Measurements from ENCODE around the gene SH3PXD2B.
"Not testable (repeated sequence)": the region's sequence is repeated elsewhere in the genome, so short reads cannot be mapped to it uniquely, and the experiment has no call there.

SH3PXD2B gene

DNA sequence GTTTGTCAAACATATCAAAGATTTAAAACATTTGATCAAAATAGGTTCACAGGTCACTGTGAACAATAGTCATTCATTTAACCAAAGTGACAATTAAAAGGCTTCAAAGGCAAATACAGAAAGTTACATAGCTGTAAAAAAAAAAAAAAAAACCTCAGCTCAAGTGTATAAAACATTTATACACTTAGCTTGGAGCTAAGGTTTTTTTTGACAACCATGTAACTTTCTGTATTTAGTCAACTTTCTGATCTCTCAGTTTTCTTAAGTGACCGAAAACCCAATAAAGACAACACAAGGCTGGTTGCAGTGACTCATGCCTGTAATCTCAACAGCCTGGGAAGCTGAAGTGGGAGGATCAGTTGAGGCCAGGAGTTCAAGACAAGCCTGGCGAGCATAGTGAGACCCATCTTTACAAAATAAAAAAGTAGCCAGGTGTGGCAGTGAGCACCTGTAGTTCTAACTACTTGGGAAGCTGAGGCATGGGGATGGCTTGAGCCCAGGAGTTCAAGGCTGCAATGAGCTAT is 154.3 kb downstream of the SH3PXD2B start:
- Histone ChIP-seq H3K4me3 (ENCODE audit: low read depth in 1 of 2, low read length in 2 of 2) (no peak overlapping the region), H3K27me3 (ENCODE audit: low read depth, low read length) (no peaks in the 10 kb centered on the region), H3K27ac (ENCODE audit: low read length) (no peak overlapping the region), H3K4me1 (ENCODE audit: control insufficient read depth in 1 of 2, insufficient read depth in 2 of 2, low read length in 2 of 2) (no peaks in the 10 kb centered on the region), H3K36me3 (ENCODE audit: control insufficient read depth in 1 of 2, insufficient read depth in 2 of 2, low read length in 2 of 2) (no peaks in the 10 kb centered on the region), H3K9me3 (ENCODE audit: control insufficient read depth in 1 of 2, low read length in 2 of 2) (no peaks in the 10 kb centered on the region)

DNA sequence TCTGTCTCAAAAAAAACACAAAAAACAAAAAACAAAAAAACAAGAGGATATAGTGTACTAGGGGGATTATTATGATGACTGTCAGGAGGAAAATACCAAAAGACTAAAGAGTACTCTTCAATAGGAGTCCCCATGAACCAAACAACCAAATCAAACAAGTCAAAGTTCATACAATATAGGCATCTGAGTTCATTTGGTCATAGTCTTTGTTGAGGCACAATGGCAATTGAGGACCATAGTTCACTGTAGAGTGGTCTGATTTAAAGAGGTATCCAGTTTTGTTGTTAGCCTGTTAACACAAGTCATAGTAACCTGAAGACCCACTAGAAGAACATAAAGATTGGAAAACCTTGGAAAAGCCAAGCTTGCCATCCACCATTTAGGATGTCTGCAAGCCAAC is 159.5 kb downstream of the SH3PXD2B start:
- H3K36me3 ChIP-seq (ENCODE audit: control insufficient read depth in 1 of 2, insufficient read depth in 2 of 2, low read length in 2 of 2), result no peaks in the 10 kb centered on the region
- H3K9me3 ChIP-seq (ENCODE audit: control insufficient read depth in 1 of 2, low read length in 2 of 2), result no peaks in the 10 kb centered on the region
- no peak overlapping the region for H3K4me3 ChIP-seq (ENCODE audit: low read depth in 1 of 2, low read length in 2 of 2)
- H3K4me1 ChIP-seq (ENCODE audit: control insufficient read depth in 1 of 2, insufficient read depth in 2 of 2, low read length in 2 of 2), result peaks cover 4 to 6% of the 10 kb centered on the region in 2 donors
- H3K27me3 ChIP-seq (ENCODE audit: low read depth, low read length), result no peaks in the 10 kb centered on the region
- no peak overlapping the region for H3K27ac ChIP-seq (ENCODE audit: low read length)

DNA sequence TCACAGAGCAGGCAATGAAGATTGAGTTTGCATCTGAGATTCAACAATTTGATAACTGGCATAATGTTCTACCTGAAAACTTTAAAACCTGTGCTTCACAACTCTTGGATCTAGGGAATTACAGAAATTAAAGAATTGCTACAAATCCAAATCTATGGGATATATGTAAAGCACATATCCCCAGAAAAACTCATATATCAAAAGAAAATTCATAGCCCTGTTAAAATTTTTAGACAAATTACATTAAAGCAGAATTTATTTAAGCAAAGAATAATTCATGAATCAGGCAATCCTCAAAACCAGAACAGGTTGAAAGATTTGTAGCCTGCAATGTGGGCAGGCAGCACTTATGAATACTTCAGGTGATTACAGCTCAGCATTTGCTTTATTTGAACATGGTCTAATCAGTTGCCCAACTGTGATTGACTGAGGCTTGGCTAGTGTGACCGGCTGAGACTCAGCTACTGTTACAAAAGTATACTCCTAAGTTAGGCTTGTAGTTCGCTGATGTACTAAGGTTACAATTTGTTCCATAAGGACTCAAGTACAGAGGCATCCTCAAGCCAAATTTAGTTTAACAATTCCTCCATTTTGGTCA is 160.5 kb downstream of the SH3PXD2B start:
- H3K27me3 ChIP-seq (ENCODE audit: low read depth, low read length), result no peaks in the 10 kb centered on the region
- no peaks in the 10 kb centered on the region for H3K9me3 ChIP-seq (ENCODE audit: control insufficient read depth in 1 of 2, low read length in 2 of 2)
- no peaks in the 10 kb centered on the region for H3K36me3 ChIP-seq (ENCODE audit: control insufficient read depth in 1 of 2, insufficient read depth in 2 of 2, low read length in 2 of 2)
- peaks cover 4 to 6% of the 10 kb centered on the region in 2 donors for H3K4me1 ChIP-seq (ENCODE audit: control insufficient read depth in 1 of 2, insufficient read depth in 2 of 2, low read length in 2 of 2)
- H3K4me3 ChIP-seq (ENCODE audit: low read depth in 1 of 2, low read length in 2 of 2), result no peak overlapping the region
- H3K27ac ChIP-seq (ENCODE audit: low read length), result no peak overlapping the region

DNA sequence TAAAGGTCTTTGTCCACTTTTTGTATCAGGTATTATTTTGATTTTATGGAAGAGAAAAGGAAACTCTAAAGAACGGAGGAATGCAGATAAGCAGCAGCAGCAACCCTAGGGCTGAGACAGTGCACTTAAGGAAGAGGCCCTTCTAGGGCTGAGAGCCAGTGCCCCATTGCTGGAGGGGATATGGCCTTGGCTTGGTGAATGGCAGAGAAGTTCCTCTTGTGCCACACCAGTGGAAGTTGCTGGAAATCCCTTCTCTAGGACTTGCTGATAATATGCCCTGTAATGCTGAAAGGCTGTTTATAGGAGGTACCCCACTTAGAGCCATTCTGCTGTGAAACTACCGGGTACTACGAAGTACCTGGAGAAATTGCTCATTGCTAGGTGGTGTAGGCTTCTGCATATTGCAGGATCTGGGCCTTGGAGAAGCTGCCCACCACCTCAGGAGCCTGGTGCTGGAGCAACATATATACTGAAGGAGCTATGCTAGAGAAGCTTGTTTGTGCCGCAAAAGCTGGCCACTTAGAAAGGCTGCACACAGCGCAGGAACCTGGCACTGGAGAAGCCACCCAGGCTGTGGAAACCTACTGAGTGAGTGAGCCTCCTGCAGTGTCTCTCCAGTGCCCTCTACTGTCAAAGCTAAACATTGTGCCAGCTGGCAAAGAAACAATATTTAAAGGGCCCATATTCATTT is 161.1 kb downstream of the SH3PXD2B start:
- Histone ChIP-seq H3K4me1 (ENCODE audit: control insufficient read depth in 1 of 2, insufficient read depth in 2 of 2, low read length in 2 of 2) (peaks cover 4 to 6% of the 10 kb centered on the region in 2 donors), H3K27ac (ENCODE audit: low read length) (no peak overlapping the region), H3K36me3 (ENCODE audit: control insufficient read depth in 1 of 2, insufficient read depth in 2 of 2, low read length in 2 of 2) (no peaks in the 10 kb centered on the region), H3K4me3 (ENCODE audit: low read depth in 1 of 2, low read length in 2 of 2) (no peak overlapping the region), H3K27me3 (ENCODE audit: low read depth, low read length) (no peaks in the 10 kb centered on the region), H3K9me3 (ENCODE audit: control insufficient read depth in 1 of 2, low read length in 2 of 2) (no peaks in the 10 kb centered on the region)

DNA sequence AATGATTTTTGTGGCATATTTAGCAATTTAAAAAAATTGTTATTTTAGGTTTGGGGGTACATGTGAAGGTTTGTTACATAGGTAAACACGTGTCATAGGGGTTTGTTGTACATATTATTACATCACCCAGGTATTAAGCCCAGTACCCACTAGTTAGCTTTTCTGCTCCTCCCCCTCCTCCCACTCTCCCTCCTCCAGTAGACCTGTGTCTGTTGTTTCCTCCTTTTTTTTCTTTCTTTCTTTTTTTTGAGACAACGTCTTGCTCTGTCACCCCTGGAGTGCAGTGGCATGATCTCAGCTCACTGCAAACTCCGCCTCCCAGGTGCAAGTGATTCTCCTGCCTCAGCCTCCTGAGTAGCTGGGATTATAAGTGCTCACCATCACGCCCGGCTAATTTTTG is 162.5 kb downstream of the SH3PXD2B start:
- H3K4me1 ChIP-seq (ENCODE audit: control insufficient read depth in 1 of 2, insufficient read depth in 2 of 2, low read length in 2 of 2); H3K27me3 ChIP-seq (ENCODE audit: low read depth, low read length); H3K36me3 ChIP-seq (ENCODE audit: control insufficient read depth in 1 of 2, insufficient read depth in 2 of 2, low read length in 2 of 2); H3K27ac ChIP-seq (ENCODE audit: low read length); H3K4me3 ChIP-seq (ENCODE audit: low read depth in 1 of 2, low read length in 2 of 2); H3K9me3 ChIP-seq (ENCODE audit: control insufficient read depth in 1 of 2, low read length in 2 of 2): not testable (repeated sequence)

DNA sequence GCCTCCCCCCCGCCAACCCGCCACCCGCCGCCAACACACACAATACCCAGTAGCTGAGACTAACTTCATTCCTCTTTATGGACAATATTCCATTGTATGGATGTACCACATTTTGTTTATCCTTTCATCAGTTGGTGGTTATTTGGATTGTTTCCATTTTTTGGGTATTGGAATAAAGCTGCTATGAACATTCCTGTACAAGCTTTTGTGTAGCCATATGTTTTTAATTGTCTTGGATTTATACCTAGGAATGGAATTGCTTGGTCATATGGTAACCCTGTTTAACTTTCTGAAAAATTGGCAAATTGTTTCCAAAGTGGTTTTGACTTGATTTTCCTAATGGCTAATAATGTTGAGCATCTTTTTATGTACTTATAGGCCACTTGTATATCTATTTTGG is 165.9 kb downstream of the SH3PXD2B start:
- H3K4me1 ChIP-seq (ENCODE audit: control insufficient read depth in 1 of 2, insufficient read depth in 2 of 2, low read length in 2 of 2), result peaks cover 4 to 6% of the 10 kb centered on the region in 2 donors
- no peaks in the 10 kb centered on the region for H3K27me3 ChIP-seq (ENCODE audit: low read depth, low read length)
- no peaks in the 10 kb centered on the region for H3K9me3 ChIP-seq (ENCODE audit: control insufficient read depth in 1 of 2, low read length in 2 of 2)
- H3K36me3 ChIP-seq (ENCODE audit: control insufficient read depth in 1 of 2, insufficient read depth in 2 of 2, low read length in 2 of 2), result no peaks in the 10 kb centered on the region
- no peak overlapping the region for H3K4me3 ChIP-seq (ENCODE audit: low read depth in 1 of 2, low read length in 2 of 2)
- no peak overlapping the region for H3K27ac ChIP-seq (ENCODE audit: low read length)

DNA sequence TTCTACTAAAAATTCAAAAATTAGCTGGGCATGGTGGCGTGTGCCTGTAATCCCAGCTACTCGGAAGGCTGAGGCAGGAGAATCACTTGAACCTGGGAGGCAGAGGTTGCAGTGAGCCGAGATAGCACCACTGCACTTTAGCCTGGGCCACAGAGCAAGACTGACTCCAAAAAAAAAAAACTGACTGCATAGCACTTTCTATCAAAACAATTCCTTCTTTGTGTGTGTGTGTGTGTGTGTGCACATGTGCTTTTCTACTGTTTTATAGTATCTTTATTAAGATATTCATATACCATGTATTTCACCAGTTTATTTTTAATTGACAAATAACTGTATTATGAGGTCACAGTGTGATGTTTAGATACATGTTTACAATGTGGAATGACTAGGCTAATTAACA is 167.2 kb downstream of the SH3PXD2B start:
- not testable (repeated sequence) for H3K4me1 ChIP-seq (ENCODE audit: control insufficient read depth in 1 of 2, insufficient read depth in 2 of 2, low read length in 2 of 2); H3K9me3 ChIP-seq (ENCODE audit: control insufficient read depth in 1 of 2, low read length in 2 of 2); H3K36me3 ChIP-seq (ENCODE audit: control insufficient read depth in 1 of 2, insufficient read depth in 2 of 2, low read length in 2 of 2); H3K27ac ChIP-seq (ENCODE audit: low read length); H3K27me3 ChIP-seq (ENCODE audit: low read depth, low read length); H3K4me3 ChIP-seq (ENCODE audit: low read depth in 1 of 2, low read length in 2 of 2)

DNA sequence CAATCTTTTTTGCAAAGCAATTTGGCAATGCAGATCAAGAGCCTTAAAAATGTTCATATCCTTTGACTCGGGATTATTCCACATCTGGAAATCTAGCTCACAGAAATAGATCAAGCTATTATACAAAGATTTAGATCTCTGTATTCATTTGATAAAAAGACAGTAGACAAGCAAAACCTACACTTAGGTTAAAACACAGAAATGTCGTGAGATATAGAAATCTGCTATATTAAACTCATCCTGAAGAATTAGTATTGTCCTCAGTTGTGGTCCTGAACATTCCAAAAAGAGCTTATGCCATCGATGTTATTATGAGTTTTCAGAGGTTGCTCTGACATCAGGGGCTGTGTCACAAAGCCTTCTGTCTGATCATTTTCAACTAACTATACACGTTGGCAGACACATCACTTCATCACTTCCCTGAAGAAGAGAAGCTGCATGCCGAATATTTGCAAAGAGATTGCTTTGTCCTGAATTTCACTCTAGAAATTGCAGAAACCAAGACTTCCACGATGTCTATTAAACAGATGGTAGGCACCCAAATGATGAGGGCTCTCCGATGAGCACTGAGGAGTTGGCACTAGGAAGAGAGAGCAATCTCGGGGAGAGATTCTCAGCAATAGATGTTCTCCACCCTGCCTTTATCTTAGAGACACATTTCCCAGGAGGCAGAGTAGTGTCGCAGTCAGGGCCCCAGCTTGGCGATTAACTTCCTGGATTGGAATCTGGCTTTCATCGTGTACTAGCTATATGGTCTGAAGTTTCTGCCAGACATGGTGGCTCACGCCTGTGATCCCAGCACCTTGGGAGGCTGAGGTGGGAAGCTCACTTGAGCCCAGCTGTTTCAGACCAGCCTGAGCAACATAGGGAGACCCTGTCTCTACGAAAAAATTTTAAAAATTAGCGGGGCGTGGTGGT is 168.8 kb downstream of the SH3PXD2B start:
- no peak overlapping the region for H3K27ac ChIP-seq (ENCODE audit: low read length)

DNA sequence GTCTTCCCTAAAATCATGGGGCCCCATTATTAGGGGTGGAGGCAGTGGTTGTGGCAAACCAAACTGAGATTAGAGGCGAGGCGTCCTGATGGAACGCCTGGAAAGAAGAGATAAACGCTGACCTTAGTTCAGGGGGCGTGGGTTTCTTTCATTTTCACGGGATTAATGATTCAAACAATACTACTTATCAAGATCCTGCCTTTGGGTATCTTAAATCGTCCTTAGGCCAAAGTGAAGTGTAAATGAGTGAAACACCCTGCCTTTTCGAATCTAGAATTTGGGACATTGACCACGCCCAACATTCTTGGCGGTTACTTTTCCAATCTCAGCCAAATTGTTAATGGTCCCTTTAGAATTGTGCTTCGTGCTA is 169.7 kb downstream of the SH3PXD2B start:
- Histone ChIP-seq H3K27me3 (ENCODE audit: low read depth, low read length) (no peaks in the 10 kb centered on the region), H3K27ac (ENCODE audit: low read length) (peak overlapping the region; percentile 56), H3K4me3 (ENCODE audit: low read depth in 1 of 2, low read length in 2 of 2) (peak overlapping the region; percentile 75 to 83), H3K36me3 (ENCODE audit: control insufficient read depth in 1 of 2, insufficient read depth in 2 of 2, low read length in 2 of 2) (no peaks in the 10 kb centered on the region), H3K9me3 (ENCODE audit: control insufficient read depth in 1 of 2, low read length in 2 of 2) (no peaks in the 10 kb centered on the region), H3K4me1 (ENCODE audit: control insufficient read depth in 1 of 2, insufficient read depth in 2 of 2, low read length in 2 of 2) (peaks cover 0 to 18% of the 10 kb centered on the region in 2 donors)

More for the DNA sequence above, 168.8 kb downstream of the SH3PXD2B start:
- H3K4me3 ChIP-seq (ENCODE audit: low read depth in 1 of 2, low read length in 2 of 2), result no peak overlapping the region
- H3K36me3 ChIP-seq (ENCODE audit: control insufficient read depth in 1 of 2, insufficient read depth in 2 of 2, low read length in 2 of 2), result no peaks in the 10 kb centered on the region
- no peaks in the 10 kb centered on the region for H3K27me3 ChIP-seq (ENCODE audit: low read depth, low read length)
- H3K4me1 ChIP-seq (ENCODE audit: control insufficient read depth in 1 of 2, insufficient read depth in 2 of 2, low read length in 2 of 2), result peaks cover 0 to 18% of the 10 kb centered on the region in 2 donors
- H3K9me3 ChIP-seq (ENCODE audit: control insufficient read depth in 1 of 2, low read length in 2 of 2), result no peaks in the 10 kb centered on the region

DNA sequence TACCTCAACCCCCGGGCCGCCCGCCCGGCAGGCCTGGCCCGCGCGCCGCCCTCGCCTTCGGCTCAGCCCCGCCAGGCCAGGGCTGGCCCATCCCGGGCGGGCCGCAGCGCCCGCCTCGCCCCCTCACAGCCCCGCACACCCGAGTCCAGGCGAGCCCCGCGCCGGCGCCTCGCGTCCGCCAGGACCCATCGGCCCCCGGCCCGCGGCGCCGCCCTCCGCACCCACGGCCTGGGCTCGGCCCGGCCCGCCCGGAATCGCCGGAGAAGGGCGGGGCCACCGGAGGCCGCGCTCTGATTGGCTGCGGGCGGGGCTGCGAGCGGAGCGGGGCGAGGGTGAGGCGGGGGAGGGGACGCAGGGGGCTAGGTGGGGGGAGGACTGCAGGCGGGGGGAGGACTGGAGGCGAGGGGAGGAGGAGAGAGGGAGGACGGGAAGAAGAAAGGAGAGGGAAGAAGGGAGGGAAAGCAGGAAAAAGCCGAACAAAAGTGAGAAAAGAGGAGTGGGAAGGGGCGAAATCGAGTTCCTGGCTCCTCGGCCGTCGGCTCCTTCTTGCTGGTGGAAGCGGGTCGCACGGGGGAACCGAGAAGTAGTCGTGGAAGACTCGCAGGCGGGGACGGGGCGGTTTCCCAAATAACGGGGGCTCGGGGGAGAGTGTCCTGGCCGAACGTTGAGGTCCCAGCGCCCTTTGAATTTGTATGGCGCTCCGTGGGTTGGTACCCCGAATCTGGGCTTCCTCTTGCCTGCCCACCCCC is 170.3 kb downstream of the SH3PXD2B start:
- Histone ChIP-seq H3K27me3 (ENCODE audit: low read depth, low read length) (no peaks in the 10 kb centered on the region), H3K36me3 (ENCODE audit: control insufficient read depth in 1 of 2, insufficient read depth in 2 of 2, low read length in 2 of 2) (no peaks in the 10 kb centered on the region), H3K4me1 (ENCODE audit: control insufficient read depth in 1 of 2, insufficient read depth in 2 of 2, low read length in 2 of 2) (peaks cover 0 to 18% of the 10 kb centered on the region in 2 donors), H3K4me3 (ENCODE audit: low read depth in 1 of 2, low read length in 2 of 2) (peak overlapping the region; percentile 75 to 83), H3K9me3 (ENCODE audit: control insufficient read depth in 1 of 2, low read length in 2 of 2) (no peaks in the 10 kb centered on the region), H3K27ac (ENCODE audit: low read length) (peak overlapping the region; percentile 56)

Measured in muscle layer of duodenum (tissue), 2 donors.